Hematopoietic multipotent progenitor cell treated with erythropoietin and hydrocortisone succinate and interleukin-3 and kit ligand, for 4 days (in vitro differentiated cells): ENCODE results near the gene PPIP5K2.
A peak's percentile ranks its signal among the peaks of the same experiment; 100 is the strongest.
"Not testable (repeated sequence)": the region's sequence is repeated elsewhere in the genome, so short reads cannot be mapped to it uniquely, and the experiment has no call there.

Source experiments
- DNase-seq: peaks from one replicate; pipeline ENCODE4 v3.0.0-alpha.2; 2015

Gene PPIP5K2

GRCh38 chr5:103209065-103209464 is 89.0 kb downstream of the PPIP5K2 start:
- DNase-seq = no peak

- DNase-seq = no peak
Measured at GRCh38 chr5:103210952-103211351, 90.9 kb downstream of the PPIP5K2 start.

- DNase-seq = peak; percentile 61
Measured at GRCh38 chr5:103211576-103212561, 91.8 kb downstream of the PPIP5K2 start.

GRCh38 chr5:103216137-103216536 is 96.0 kb downstream of the PPIP5K2 start:
- DNase-seq = peak; percentile 14

GRCh38 chr5:103216697-103217096 is 96.6 kb downstream of the PPIP5K2 start:
- DNase-seq = no peak

GRCh38 chr5:103217101-103217500 is 97.0 kb downstream of the PPIP5K2 start:
- DNase-seq = no peak

- DNase-seq = no peak
Measured at GRCh38 chr5:103218164-103218563, 98.1 kb downstream of the PPIP5K2 start.

- not testable (repeated sequence) for DNase-seq
Measured at GRCh38 chr5:103219074-103219473, 99.0 kb downstream of the PPIP5K2 start.

- DNase-seq = no peak
Measured at GRCh38 chr5:103223031-103223955, 103.2 kb downstream of the PPIP5K2 start.

- DNase-seq = peak; percentile 92
Measured at GRCh38 chr5:103224118-103224893, 104.2 kb downstream of the PPIP5K2 start.

- no peak for DNase-seq
Measured at GRCh38 chr5:103224894-103225246, 104.8 kb downstream of the PPIP5K2 start.

GRCh38 chr5:103228061-103228460 is 108.0 kb downstream of the PPIP5K2 start:
- DNase-seq = no peak

- no peak for DNase-seq
Measured at GRCh38 chr5:103228588-103228987, 108.5 kb downstream of the PPIP5K2 start.

- DNase-seq = peak; percentile 81
Measured at GRCh38 chr5:103232393-103232999, 112.4 kb downstream of the PPIP5K2 start.

- DNase-seq = no peak
Measured at GRCh38 chr5:103234239-103234975, 114.3 kb downstream of the PPIP5K2 start.

- no peak for DNase-seq
Measured at GRCh38 chr5:103235891-103236290, 115.8 kb downstream of the PPIP5K2 start.

GRCh38 chr5:103237778-103238177 is 117.7 kb downstream of the PPIP5K2 start:
- no peak for DNase-seq

GRCh38 chr5:103243665-103244064 is 123.6 kb downstream of the PPIP5K2 start:
- DNase-seq = no peak

GRCh38 chr5:103244398-103244797 is 124.3 kb downstream of the PPIP5K2 start:
- no peak for DNase-seq

- no peak for DNase-seq
Measured at GRCh38 chr5:103245761-103246160, 125.7 kb downstream of the PPIP5K2 start.

- DNase-seq = no peak
Measured at GRCh38 chr5:103247118-103247517, 127.0 kb downstream of the PPIP5K2 start.

GRCh38 chr5:103249068-103249467 is 129.0 kb downstream of the PPIP5K2 start:
- no peak for DNase-seq
